ENCODE data around the gene ZNF574.

ZNF574 gene

GRCh38 chr19:42109896-42110295 lies 33.9 kb downstream of the ZNF574 start:
- TF ChIP-seq ZFX (IDR thresholded peaks at IDR 0.05) (no peak), CTCF (conservative IDR thresholded peaks at IDR 0.05) (no peak)
- H3K27ac ChIP-seq, result no peak overlapping the region

DNA sequence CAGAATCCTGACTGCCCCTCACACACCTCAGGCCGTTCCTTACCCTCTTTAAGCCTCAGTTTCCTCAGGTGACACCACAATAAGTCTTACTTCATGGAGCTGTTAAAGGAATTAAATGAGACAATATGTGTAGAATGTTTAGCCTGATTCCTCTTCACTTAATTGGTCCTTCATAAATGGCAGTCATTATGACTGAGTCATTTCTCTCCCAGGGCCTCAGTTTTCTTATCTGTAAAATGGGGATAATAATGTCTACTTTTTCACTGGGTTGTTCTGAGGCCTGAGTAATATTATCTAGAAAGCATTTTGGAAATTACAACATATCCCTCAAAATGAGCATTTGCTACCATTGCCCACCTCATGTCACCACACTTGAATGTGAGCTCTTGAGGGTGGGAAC lies 34.7 kb downstream of the ZNF574 start:
- no peak overlapping the region for H3K27ac ChIP-seq

DNA sequence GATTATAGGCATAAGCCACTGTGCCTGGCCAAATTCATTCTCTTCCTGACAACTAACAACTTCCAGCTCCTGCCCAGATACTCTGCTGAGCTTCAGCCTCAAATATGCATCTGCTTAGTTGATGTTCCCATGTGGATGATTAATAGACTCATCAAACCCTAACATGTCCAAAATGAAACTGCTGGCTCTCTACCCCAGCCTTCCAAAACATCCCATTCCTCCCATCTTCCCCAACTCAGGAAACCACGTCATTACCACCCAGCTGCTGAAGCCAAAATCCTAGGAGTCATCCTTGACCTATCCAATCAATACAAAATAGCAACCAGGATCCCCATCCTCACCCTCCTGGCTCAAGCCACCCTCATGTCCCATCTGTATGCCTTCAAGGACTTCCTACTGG lies 35.4 kb downstream of the ZNF574 start:
- no peak for TF ChIP-seq ZFX (IDR thresholded peaks at IDR 0.05)
- no peak for TF ChIP-seq CTCF (conservative IDR thresholded peaks at IDR 0.05)
- H3K27ac ChIP-seq, result no peak overlapping the region

More for the DNA sequence above, 34.7 kb downstream of the ZNF574 start:
- TF ChIP-seq ZFX (IDR thresholded peaks at IDR 0.05) (no peak), CTCF (conservative IDR thresholded peaks at IDR 0.05) (no peak)

DNA sequence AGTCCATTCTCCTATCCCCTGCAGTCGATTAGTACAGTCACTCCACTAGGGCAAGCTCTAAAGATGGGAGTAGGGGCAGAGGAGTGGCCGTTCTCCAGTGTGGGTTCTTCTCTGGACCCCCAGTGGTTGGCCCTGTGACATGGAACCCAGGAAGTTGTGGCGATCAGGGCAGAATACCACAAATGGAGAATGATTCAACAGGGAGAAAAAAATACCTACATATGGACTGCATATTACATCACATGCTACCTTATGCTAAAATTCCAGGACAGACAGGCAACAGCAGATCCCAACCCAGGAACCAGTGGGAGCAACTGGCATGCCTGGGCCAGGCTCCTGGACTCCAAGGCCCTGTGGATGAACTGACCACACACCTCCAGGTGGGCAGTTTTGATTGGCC lies 35.8 kb downstream of the ZNF574 start:
- no peak overlapping the region for H3K27ac ChIP-seq
- TF ChIP-seq ZFX (IDR thresholded peaks at IDR 0.05) (no peak), CTCF (conservative IDR thresholded peaks at IDR 0.05) (no peak)

DNA sequence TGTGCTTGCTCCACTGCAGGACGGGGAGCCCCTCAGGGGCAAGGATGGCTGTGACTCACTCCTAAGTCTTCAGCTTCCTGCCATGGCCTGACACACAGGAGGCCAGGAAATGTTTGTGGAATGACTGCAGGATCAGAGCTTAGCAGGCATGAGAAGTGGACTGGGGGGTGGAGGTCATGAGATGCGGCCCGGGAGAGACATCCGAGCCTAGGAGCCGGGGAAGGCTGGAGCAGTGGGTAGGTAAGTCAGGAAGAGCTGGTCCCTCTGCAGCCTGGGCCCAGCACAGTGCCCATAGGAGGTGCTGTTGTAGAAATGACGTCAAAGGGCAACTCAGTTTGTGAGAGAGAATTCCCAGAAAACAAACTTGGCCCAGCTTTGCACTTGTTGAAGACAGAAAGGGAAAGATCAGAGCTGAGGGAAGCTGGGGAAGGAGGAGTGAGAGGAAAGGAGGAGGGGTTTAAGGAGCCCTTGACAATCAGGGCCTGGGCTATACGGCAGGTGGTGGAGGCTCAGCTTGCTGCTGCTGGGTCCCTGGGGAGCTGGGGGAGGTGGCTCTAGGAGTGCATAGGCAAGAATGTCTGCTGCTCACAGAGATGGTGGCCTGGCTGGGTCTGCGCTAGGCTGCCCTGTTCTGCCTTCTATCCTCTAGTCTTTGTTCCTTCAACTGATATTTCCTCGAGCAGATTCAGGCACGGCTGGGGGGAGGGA lies 37.8 kb downstream of the ZNF574 start:
- no peak for TF ChIP-seq ZFX (IDR thresholded peaks at IDR 0.05)
- no peak for TF ChIP-seq CTCF (conservative IDR thresholded peaks at IDR 0.05)
- no peak overlapping the region for H3K27ac ChIP-seq

- no peak overlapping the region for H3K27ac ChIP-seq
- no peak for TF ChIP-seq ZFX (IDR thresholded peaks at IDR 0.05)
- no peak for TF ChIP-seq CTCF (conservative IDR thresholded peaks at IDR 0.05)
Measured at GRCh38 chr19:42114412-42114811, 38.4 kb downstream of the ZNF574 start.

DNA sequence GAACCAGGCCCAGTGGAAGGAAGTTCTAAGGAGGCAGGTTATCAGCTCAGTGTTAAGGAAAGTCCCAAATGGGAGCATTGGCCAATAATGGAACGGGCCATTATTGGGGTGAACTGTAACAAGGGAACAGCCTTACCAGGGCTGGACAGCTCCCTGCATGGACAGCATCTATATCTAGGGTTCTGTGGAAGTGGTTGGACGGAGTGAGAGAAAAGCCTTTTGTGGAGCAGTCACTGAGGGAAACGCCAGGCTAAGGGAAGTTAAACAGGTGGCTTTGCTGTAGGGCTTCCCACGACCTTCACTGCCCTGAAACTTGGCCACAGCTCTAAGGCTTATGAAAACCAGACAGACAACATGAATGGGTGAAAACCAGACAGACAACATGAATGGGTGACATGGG lies 39.3 kb downstream of the ZNF574 start:
- no peak overlapping the region for H3K27ac ChIP-seq
- TF ChIP-seq CTCF (conservative IDR thresholded peaks at IDR 0.05) (no peak), ZFX (IDR thresholded peaks at IDR 0.05) (no peak)

All from C4-2B (cell line).